ENCODE data around the gene RELL2. TPM values are rescaled to one million over a fixed set of nuclear protein-coding genes. Genes with fewer than 3 reads are reported as not detected.
A peak's percentile ranks its signal among the peaks of the same experiment; 100 is the strongest.

RELL2 gene
- total and polyA plus RNA-seq, 4 donors = 1.2 to 6.9 (median 6.2) TPM

- no peak overlapping the region for H3K27ac ChIP-seq (ENCODE audit: low read depth in 1 of 2, low read length in 1 of 2)
- no peak overlapping the region for H3K4me3 ChIP-seq
- no peaks in the 10 kb centered on the region for H3K27me3 ChIP-seq (ENCODE audit: control insufficient read depth in 3 of 3, insufficient read depth in 3 of 3, low read length in 2 of 3)
- ATAC-seq (ENCODE audit: insufficient read depth, low FRiP score) (no peak), DNase-seq (no peak)
- peaks cover 0 to 6% (median 0%) of the 10 kb centered on the region in 5 donors for H3K4me1 ChIP-seq (ENCODE audit: control insufficient read depth in 5 of 5, insufficient read depth in 5 of 5, low read length in 5 of 5)
- H3K9me3 ChIP-seq (ENCODE audit: control insufficient read depth in 4 of 4, insufficient read depth in 3 of 4, low read length in 3 of 4) = no peaks in the 10 kb centered on the region
- peaks cover 0 to 28% (median 13%) of the 10 kb centered on the region in 4 donors for H3K36me3 ChIP-seq (ENCODE audit: control insufficient read depth in 4 of 4, insufficient read depth in 4 of 4, low read length in 4 of 4)
- no peak overlapping the region for H3K9ac ChIP-seq (ENCODE audit: insufficient read depth in 1 of 2, low read length in 2 of 2)
- 93% methylated on average over 23 of the region's 23 CpGs for WGBS, 2 donors
- TF ChIP-seq CTCF (IDR thresholded peaks at IDR 0.05; ENCODE audit: control extremely low read depth, extremely low read depth) = no peak
Measured at GRCh38 chr5:141672071-141672840, 35.5 kb downstream of the RELL2 start.

- no peak for TF ChIP-seq CTCF (IDR thresholded peaks at IDR 0.05; ENCODE audit: control extremely low read depth, extremely low read depth)
- H3K9ac ChIP-seq (ENCODE audit: insufficient read depth in 1 of 2, low read length in 2 of 2) = no peak overlapping the region
- no peak for ATAC-seq (ENCODE audit: insufficient read depth, low FRiP score)
- H3K36me3 ChIP-seq (ENCODE audit: control insufficient read depth in 4 of 4, insufficient read depth in 4 of 4, low read length in 4 of 4) = peaks cover 0 to 28% (median 13%) of the 10 kb centered on the region in 4 donors
- no peaks in the 10 kb centered on the region for H3K9me3 ChIP-seq (ENCODE audit: control insufficient read depth in 4 of 4, insufficient read depth in 3 of 4, low read length in 3 of 4)
- H3K27me3 ChIP-seq (ENCODE audit: control insufficient read depth in 3 of 3, insufficient read depth in 3 of 3, low read length in 2 of 3) = no peaks in the 10 kb centered on the region
- 72 to 80% methylated on average over 18 to 19 of the region's 19 CpGs for WGBS, 2 donors
- peaks cover 0 to 6% (median 1%) of the 10 kb centered on the region in 5 donors for H3K4me1 ChIP-seq (ENCODE audit: control insufficient read depth in 5 of 5, insufficient read depth in 5 of 5, low read length in 5 of 5)
- no peak overlapping the region for H3K27ac ChIP-seq (ENCODE audit: low read depth in 1 of 2, low read length in 1 of 2)
- H3K4me3 ChIP-seq = no peak overlapping the region
- peak; percentile 62 to 79 (median 77) for DNase-seq
Measured at GRCh38 chr5:141672841-141673813, 36.3 kb downstream of the RELL2 start.

GRCh38 chr5:141674747-141675146 lies 38.0 kb downstream of the RELL2 start:
- TF ChIP-seq CTCF (IDR thresholded peaks at IDR 0.05; ENCODE audit: control extremely low read depth, extremely low read depth) = no peak
- no peak overlapping the region for H3K27ac ChIP-seq (ENCODE audit: low read depth in 1 of 2, low read length in 1 of 2)
- H3K4me3 ChIP-seq = no peak overlapping the region
- no peak for DNase-seq
- no peaks in the 10 kb centered on the region for H3K27me3 ChIP-seq (ENCODE audit: control insufficient read depth in 3 of 3, insufficient read depth in 3 of 3, low read length in 2 of 3)
- H3K36me3 ChIP-seq (ENCODE audit: control insufficient read depth in 4 of 4, insufficient read depth in 4 of 4, low read length in 4 of 4) = peaks cover 0 to 22% (median 11%) of the 10 kb centered on the region in 4 donors
- no peaks in the 10 kb centered on the region for H3K9me3 ChIP-seq (ENCODE audit: control insufficient read depth in 4 of 4, insufficient read depth in 3 of 4, low read length in 3 of 4)
- no peak overlapping the region for H3K9ac ChIP-seq (ENCODE audit: insufficient read depth in 1 of 2, low read length in 2 of 2)
- H3K4me1 ChIP-seq (ENCODE audit: control insufficient read depth in 5 of 5, insufficient read depth in 5 of 5, low read length in 5 of 5) = peaks cover 0 to 6% (median 1%) of the 10 kb centered on the region in 5 donors
- no peak for ATAC-seq (ENCODE audit: insufficient read depth, low FRiP score)
- WGBS, 2 donors = 73 to 85% methylated on average over 5 of the region's 5 CpGs

All from lung (tissue), 12 donors.